Stimulated activated CD4-positive, alpha-beta T cell treated with anti-CD3 and anti-CD28 coated beads, Interleukin-15, amount 100 ng/mL, for 48 hours (primary cell): Measurements from ENCODE around the gene KRTAP5-11.
A peak's percentile ranks its signal among the peaks of the same experiment; 100 is the strongest.
"Not testable (repeated sequence)": the region's sequence is repeated elsewhere in the genome, so short reads cannot be mapped to it uniquely, and the experiment has no call there.

Experiments
- DNase-seq, 2 donors: peaks; one replicate each; pipeline ENCODE4 v3.0.0-alpha.2; 2020; ENCODE audit warnings: low read depth in 2 of 2

Gene KRTAP5-11

DNA sequence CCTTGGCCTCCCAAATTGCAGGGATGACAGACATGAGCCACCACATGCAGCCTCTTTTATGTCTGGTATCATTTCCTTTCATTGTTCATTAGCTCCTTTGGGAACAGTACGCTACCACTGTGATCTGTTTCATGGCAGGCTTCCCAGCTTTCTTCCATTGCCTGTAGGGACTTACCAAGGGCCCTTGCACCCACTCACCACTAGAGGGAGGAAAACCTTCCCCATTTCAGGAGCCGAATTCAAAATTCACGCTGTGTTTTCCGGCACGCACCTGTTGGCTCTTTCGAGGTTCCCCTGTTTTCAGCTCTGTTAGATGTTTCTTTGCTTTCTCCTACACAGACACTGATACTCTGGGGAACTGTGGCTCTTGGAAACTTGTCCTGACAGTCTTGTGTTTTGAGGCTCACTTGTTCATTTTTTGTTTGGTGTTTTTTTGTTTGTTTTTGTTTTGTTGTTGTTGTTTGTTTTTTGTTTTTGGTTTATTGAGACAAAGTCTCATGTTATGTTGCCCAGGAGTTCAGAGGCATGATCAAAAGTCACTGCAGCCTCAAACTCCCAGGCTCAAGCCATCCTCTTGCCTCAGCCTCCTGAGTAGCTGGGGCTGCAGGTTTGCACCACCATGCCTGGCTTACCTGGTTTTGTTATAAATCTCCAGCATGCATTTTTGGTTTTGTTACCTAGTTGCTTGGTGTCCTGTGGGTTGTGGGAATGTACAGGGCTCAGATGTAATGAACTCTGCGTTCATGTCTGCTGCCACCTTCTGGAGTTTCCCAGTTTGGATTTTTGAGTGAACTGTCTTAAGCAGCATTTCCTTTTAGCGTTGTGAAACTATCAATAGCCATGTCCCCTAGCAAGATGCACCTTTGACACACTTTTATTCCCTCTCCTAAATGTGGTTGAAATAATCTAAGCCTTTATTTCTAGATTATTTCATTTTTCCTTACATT, 2.3 kb downstream of the KRTAP5-11 start:
- DNase-seq = no peak

DNA sequence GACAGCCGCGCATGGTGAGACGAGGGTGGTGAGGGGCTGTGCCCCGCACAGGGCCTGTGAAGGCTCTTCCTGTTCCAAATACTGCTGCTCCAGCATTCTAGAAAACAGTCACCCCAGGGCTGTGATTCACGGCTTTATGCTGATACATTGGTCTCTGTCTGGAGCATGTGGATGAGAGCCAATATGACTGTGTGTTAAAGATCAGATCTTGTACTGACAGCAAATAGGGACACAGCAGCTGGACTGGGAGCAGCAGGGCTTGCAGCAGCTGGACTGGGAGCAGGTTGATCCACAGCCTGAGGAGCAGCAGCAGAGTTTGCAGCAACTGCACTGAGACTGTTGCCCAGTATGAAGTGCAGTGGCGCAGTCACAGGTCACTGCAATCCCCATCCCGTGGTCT, 3.2 kb downstream of the KRTAP5-11 start:
- DNase-seq = not testable (repeated sequence)

DNA sequence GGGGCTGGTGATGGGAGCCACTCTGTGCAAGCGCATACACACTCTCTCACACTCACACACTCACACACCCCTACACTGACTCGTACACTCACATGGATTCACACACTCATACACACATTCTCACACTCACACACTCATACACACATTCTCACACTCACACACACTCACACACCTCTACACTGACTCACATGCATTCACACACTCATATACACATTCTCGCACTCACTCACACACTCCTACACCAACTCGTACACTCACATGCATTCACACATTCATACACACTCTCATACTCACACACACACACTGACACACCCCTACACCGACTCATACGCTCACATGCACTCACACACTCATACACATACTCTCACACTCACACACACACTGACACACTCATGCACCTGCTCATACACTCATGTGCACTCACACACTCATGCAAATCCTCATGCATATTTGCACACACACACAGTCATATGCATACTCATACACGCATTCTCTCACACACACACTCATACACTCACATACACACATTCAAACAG, 5.1 kb downstream of the KRTAP5-11 start:
- no peak for DNase-seq

DNA sequence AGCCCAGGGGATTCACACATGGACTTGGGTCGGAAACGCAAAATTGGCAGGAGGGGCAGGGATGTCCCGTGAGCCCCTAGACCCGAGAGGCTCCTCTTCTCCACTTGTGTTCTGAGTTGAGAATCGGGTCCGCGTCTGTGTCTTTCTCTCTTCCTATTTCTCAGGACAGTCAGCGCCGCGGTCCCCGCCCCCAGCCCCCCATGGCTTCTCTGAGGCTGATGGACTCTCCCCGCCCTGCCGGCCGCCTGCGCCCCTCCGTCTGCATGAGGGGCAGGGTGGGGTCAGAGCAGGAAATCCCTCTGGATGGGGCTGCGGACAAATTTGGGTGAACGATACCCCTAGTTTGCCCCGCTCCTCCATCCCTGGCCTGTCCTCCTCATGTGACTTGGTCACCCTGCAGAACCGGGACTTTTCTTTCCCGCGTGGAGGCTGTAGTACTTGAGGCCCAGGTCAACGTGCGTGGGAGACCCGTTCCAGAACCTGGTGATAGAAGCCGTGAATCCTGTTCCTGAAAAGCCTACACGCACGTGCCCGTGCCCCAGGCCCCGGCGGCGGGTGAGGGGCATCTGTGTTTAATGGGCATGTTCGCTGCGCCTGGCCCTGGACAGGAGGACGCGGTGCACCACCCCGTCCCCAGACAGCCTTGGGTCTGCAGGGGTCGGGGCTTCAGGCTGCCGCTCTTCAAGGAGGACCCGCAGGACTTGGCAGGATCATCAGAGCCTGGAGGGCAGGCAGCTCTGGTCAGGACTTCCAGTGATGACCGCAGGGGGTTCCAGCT, 5.8 kb downstream of the KRTAP5-11 start:
- not testable (repeated sequence) for DNase-seq

DNA sequence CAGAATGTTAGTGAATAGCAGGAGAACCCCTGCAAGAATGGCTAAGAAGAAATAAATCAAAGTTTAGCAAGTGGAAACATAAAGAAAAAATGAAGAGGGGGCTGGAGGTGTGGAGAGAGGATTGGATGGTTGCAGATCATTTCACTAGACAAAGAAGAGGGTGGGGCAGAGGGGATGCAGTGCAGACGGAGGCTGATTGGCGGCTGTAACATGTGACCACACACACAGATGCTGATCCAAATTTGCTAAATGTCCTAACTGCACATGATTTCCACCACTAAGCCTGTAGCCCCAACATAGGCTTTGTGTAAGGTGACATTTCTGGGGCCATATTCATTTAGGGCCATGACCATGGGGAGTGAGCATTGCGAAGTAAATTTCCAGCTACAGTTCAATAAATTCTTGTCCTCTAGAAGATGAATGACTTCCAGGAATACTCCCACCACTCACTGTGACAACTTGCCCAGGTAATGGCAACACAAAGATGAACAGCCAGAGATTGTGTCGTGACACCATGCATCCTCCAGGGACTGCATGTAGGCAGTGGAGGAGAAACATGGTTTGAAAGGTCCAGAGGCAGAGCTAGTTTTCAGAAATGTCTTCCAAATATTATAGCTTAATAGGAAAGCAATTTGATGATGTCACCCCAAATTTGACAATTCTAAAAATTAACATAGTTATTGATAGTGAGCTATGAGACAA, 6.8 kb downstream of the KRTAP5-11 start:
- DNase-seq = no peak

DNA sequence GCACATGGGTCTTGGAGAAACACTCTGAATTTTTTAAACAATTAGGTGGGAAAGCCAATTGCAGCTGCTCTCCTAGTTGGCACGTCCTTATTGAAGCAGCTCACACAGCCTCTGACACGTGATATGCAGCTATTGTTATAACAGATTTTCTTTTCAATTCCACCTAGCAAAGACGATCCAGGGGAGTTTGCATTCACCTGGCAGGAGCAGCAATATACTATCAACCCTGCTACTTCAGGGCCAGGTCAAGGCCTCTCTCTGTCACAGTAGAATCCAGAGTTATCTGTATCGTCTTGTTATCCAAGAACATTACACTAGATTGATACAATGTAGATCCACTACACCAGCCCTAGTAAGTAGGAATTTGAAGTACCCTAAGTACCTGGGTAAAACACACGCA, 8.3 kb downstream of the KRTAP5-11 start:
- no peak for DNase-seq

DNA sequence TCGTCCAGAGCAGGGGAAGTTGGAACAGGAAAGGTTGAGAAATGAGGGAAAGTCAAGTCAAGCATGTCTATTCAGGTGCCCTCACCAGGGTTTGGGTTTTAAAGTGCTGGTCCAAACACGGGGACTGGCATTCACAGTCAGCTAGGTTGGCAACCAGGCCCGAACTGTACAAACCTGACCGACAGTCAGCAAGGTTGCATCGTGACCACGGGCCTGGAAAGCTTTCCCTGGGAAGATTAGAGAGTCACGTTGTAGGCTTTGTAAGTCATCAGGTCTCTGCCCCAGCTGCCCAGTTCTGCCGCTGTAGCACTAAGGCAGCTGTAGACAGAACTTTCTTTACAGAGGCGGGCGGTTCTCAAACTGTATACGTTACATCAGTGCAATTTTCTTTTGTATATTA, 9.9 kb downstream of the KRTAP5-11 start:
- no peak for DNase-seq

DNA sequence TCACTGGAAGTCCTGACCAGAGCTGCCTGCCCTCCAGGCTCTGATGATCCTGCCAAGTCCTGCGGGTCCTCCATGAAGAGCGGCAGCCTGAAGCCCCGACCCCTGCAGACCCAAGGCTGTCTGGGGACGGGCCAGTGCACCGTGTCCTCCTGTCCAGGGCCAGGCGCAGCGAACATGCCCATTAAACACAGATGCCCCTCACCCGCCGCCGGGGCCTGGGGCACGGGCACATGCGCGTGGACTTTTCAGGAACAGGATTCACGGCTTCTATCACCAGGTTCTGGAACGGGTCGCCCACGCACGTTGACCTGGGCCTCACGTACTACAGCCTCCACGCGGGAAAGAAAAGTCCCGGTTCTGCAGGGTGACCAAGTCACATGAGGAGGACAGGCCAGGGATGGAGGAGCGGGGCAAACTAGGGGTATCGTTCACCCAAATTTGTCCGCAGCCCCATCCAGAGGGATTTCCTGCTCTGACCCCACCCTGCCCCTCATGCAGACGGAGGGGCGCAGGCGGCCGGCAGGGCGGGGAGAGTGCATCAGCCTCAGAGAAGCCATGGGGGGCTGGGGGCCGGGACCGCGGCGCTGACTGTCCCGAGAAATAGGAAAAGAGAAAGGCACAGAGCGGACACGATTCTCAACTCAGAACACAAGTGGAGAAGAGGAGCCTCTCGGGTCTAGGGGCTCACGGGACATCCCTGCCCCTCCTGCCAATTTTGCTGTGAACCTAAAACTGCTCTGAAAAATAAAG, 11.4 kb downstream of the KRTAP5-11 start:
- DNase-seq = not testable (repeated sequence)

DNA sequence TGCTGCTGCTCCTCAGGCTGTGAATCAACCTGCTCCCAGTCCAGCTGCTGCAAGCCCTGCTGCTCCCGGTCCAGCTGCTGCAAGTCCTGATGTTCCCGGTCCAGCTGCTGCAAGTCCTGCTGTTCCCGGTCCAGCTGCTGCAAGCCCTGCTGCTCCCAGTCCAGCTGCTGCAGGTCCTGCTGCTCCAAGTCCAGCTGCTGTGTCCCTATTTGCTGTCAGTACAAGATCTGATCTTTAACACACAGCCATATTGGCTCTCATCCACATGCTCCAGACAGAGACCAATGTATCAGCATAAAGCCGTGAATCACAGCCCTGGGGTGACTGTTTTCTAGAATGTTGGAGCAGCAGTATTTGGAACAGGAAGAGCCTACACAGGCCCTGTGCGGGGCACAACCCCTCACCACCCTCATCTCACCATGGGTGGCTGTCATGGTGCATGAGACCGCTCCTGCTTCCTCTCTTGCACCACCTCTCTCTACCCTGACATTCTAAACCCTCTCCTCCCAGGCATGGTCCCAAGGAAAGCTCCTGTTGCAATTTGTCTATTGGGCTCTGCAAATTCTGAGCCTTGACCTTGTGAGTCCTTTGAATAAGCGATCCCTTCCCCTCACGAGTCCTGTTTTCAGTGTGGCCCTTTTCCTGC, 13.8 kb downstream of the KRTAP5-11 start:
- no peak for DNase-seq

DNA sequence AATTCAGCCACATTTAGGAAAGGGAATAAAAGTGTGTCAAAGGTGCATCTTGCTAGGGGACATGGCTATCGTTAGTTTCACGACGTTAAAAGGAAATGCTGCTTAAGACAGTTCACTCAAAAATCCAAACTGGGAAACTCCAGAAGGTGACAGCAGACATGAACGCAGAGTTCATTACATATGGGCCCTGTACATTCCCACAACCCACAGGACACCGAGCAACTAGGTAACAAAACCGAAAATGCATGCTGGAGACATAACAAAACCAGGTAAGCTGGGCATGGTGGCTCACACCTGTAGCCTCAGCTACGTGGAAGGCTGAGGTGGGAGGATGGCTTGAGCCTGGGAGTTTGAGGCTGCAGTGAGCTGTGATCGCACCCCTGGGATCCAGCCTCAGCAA, 15.0 kb downstream of the KRTAP5-11 start:
- DNase-seq = not testable (repeated sequence)

DNA sequence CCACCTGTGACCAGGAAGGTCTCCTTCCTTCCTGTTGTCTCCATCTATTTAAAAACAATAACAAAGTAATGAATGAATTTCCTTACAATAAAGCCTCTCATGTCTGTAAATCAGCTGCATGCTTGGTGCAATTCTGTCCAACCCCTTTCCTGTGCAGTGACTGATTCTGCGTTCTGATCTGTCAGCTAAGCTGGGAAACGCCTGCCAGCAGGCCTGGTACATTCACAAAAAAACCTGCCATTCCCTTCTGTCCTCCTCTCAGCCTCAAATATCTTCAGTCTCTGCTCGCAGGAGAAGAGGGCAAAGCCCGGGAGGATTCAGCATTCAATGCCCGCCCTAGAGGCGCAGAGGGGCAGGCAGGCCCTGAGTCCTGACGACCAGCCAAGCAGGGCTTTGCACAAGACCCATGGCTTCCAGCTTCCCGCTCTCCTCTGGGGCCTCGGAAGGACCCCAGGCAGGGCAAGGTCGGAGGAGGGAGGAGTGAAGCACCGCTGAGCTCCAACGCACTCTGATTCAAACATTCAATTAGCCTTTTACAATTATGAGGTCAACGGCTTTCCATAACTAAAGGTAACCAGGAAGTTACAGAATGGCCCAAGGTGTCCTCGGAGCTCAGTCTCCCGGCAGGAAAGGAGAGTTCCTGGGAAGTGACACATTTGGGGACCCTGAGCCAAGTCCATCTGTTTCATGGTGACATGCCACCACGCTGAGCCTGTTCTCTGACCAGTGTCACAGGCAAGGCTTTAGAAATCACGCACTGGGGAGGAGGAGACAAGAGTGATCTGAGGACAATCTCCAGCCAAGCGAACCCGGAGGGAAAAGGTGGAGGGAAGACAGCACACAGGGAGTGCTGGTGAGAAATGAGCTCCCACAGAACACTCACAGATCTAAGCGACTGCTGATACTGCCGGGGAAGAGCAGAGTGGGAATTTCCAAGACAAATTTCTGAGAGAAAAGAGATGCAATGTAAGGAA, 15.8 kb downstream of the KRTAP5-11 start:
- not testable (repeated sequence) for DNase-seq

DNA sequence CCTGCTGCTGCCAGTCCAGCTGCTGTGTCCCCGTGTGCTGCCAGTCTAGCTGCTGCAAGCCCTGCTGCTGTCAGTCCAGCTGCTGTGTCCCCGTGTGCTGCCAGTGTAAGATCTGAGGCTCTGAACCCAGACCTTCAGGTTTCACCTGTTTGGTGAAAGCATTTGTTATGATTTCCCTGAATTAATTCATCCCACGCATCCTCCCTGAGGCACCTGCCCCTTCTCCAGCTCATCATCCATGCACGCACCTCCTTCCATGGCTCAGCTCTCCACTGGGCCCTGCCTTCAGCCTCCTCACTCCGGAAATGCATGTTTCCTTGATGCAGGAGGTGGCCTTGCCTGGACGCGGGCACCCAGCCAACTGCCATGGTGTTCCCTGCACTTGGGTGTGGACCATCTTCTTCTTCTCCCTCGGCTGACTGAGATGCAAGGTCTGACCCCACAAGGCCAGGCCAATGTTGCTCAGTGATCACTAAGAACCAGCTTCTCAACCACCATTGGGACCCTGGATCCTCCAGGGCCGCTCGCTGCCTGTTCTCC, 16.5 kb downstream of the KRTAP5-11 start:
- DNase-seq = no peak

DNA sequence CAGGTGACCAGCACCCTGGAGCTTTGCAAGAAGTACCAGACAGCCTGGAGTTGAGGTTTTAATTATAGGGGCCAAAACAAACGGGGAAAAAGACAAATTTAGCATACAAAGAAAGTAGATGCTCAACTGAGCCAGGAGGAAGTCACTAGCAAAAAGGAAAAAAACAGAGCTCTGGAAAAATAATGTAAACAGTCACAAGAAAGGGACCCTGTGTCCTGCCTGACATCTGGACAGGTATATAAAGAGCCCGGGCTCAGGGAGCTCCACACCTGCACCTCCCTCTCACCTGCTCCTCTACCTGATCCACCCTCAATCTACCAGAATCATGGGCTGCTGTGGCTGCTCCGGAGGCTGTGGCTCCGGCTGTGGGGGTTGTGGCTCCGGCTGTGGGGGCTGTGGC, 17.4 kb downstream of the KRTAP5-11 start, which contains the start of gene KRTAP5-10:
TSS of gene KRTAP5-10 (plus strand) at position 301 of the 400 bp plus-strand sequence. CDS start at position 326, 25 bp downstream.
- DNase-seq = no peak

DNA sequence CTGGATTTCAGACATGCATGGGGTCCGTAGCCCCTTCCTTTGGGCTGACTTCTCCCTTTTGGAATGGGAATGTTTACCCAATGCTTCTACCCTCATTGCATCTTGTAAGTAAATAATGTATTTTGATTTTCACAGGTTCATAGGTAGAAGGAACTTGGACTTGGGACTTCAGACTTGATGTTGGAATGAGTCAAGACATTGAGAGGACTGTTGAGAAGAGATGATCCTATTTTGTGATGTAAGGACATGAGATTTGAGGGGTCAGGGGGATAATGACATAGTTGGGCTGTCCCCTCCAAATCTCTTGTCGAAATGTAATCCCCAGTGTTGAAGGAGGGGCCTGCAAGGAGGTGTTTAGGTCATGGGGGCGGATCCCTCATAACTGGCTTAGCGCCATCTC, 18.2 kb downstream of the KRTAP5-11 start:
- no peak for DNase-seq

DNA sequence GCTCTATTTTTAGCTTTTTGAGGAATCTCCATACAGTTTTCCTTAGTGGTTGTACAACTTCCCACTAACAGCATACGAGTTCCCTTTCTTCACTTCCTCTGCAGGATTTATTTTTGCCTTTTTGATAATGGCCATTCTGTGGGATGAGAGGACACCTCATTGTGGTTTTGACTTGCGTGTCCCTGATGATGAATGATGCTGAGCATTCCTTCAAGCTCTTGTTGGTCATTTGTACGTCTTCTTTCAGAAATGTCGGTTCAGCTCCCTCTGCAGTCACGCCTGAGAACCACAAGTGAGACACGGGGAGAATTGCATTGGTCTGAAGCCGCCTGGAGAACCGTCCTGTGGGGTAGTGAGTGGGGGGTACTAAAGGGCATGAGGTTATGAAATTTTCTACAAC, 19.3 kb downstream of the KRTAP5-11 start:
- DNase-seq = peak in 1 of 2 donors; percentile 12

DNA sequence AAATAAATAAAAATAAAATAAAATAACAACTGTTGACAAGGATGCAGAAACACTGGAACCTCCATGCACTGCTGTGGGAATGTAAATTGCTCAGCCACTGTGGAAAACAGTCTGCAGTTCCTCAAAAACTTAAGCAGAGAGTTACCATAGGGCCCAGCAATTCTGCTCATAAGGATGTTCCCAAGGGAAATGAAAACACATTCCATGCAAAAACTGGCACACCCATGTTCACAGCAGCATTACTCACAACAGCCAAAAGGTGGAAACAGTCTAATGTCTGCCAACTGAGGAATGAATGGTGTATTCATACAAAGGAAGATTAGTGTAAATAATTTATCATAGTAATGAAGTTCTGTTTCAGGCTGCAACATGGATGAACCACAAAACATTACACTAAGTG, 20.6 kb downstream of the KRTAP5-11 start:
- DNase-seq = no peak

DNA sequence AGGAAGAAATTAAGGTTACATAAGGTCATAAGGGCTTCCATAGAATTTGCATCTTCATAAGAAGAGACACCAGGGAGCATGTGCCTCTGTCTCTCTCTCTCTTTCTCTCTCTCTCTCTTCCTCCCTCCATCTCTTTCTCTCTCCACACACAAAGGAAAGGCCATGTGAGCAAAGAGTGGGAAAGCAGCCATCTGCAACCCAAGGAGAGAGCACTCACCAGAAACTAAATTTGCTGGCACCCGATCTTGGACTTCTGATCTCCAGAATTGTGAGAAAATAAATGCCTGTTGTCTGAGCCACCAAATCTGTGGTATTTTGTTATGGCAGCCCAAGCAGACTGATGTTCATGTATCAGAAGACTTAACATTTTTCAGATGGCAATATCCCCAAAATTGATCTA, 23.7 kb downstream of the KRTAP5-11 start:
- DNase-seq = no peak

DNA sequence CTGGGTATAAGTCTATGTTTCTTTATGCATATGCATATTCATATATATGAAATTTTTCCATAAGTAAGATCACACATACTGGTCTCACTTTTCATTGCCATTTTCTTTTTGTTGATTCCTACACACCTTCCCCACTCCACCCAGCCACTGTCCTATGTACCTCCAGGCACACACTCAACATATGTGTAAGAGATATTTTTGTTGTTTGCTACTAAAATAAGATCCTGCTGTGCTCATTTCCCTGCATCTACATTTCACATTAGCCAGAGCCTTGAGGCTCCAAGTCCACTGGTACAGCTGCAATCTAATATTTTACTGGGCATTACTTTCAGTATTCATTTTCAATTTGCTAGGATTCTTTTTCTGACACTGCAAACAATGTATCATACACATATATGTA, 25.4 kb downstream of the KRTAP5-11 start:
- DNase-seq = no peak

DNA sequence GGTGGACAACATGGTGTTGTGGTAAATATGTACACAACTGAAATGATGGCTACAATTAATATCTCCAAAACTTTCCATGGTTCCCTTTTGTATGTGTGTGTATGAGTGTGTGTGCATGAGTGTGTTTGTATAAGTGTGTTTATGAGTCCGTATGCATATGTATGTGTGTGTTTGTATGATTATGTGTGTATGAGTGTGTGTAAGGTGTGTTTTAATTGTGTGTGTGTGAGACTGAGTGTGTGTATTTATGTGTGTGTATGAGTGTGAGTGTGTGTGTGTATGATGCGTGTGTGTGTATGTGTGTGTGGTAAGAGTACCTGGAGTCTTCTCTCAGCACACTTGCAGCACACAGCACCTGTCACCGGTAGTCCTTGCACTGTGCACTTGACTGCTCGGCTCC, 26.7 kb downstream of the KRTAP5-11 start:
- DNase-seq = no peak
